BE2C (cell line): Measurements from ENCODE around the gene SENP7.

ENCODE experiments used
- DNase-seq: peaks from one replicate; pipeline ENCODE4 v3.0.0-alpha.2; 2020
- H3K27me3 ChIP-seq: fragments of 250-450 bp; sonication (Bioruptor Pico); 2 replicates; pipeline ENCODE4 v1.5.1; 2020; ENCODE audit warnings: mild to moderate bottlenecking
- H3K36me3 ChIP-seq: fragments of 250-450 bp; sonication (Bioruptor Pico); 2 replicates; pipeline ENCODE4 v1.5.1; 2020; ENCODE audit warnings: mild to moderate bottlenecking
- H3K4me1 ChIP-seq: fragments of 250-450 bp; sonication (Bioruptor Pico); 2 replicates; pipeline ENCODE4 v1.5.1; 2020
- H3K4me3 ChIP-seq: 2 replicates; pipeline ENCODE4 v1.5.1; 2011; ENCODE audit warnings: low read depth, low read length
- H3K9me3 ChIP-seq: fragments of 250-450 bp; sonication (Bioruptor Pico); 2 replicates; pipeline ENCODE4 v1.5.1; 2020
- CTCF ChIP-seq: IDR thresholded peaks from 2 replicates; pipeline ENCODE4 v1.5.1; 2012; ENCODE audit warnings: mild to moderate bottlenecking, low read depth, low read length

SENP7 gene

GRCh38 chr3:101377796-101378195 lies 135.2 kb downstream of the SENP7 start:
- no peaks in the 10 kb centered on the region for H3K36me3 ChIP-seq

GRCh38 chr3:101377209-101377608 lies 135.8 kb downstream of the SENP7 start:
- H3K27me3 ChIP-seq: no peaks in the 10 kb centered on the region
- no peaks in the 10 kb centered on the region for H3K9me3 ChIP-seq
- no peak overlapping the region for H3K4me3 ChIP-seq
- H3K36me3 ChIP-seq: no peaks in the 10 kb centered on the region
- no peak for TF ChIP-seq CTCF
- DNase-seq: no peak
- H3K4me1 ChIP-seq: no peaks in the 10 kb centered on the region

More at GRCh38 chr3:101377796-101378195, 135.2 kb downstream of the SENP7 start:
- TF ChIP-seq CTCF: no peak
- no peaks in the 10 kb centered on the region for H3K9me3 ChIP-seq
- H3K4me3 ChIP-seq: no peak overlapping the region
- no peak for DNase-seq
- no peaks in the 10 kb centered on the region for H3K27me3 ChIP-seq
- H3K4me1 ChIP-seq: no peaks in the 10 kb centered on the region

- H3K36me3 ChIP-seq: no peaks in the 10 kb centered on the region
- no peak for DNase-seq
- H3K4me1 ChIP-seq: no peaks in the 10 kb centered on the region
- H3K27me3 ChIP-seq: no peaks in the 10 kb centered on the region
- no peak for TF ChIP-seq CTCF
- no peak overlapping the region for H3K4me3 ChIP-seq
- no peaks in the 10 kb centered on the region for H3K9me3 ChIP-seq
Measured at GRCh38 chr3:101375586-101375985, 137.4 kb downstream of the SENP7 start.

- H3K36me3 ChIP-seq: no peaks in the 10 kb centered on the region
- H3K4me1 ChIP-seq: no peaks in the 10 kb centered on the region
- no peak for DNase-seq
- H3K9me3 ChIP-seq: no peaks in the 10 kb centered on the region
- TF ChIP-seq CTCF: no peak
- no peaks in the 10 kb centered on the region for H3K27me3 ChIP-seq
- no peak overlapping the region for H3K4me3 ChIP-seq
Measured at GRCh38 chr3:101362406-101362805, 150.6 kb downstream of the SENP7 start.

- Histone ChIP-seq H3K4me1 (no peaks in the 10 kb centered on the region), H3K9me3 (no peaks in the 10 kb centered on the region), H3K4me3 (no peak overlapping the region), H3K36me3 (no peaks in the 10 kb centered on the region), H3K27me3 (no peaks in the 10 kb centered on the region)
- TF ChIP-seq CTCF: no peak
- no peak for DNase-seq
Measured at GRCh38 chr3:101351829-101352228, 161.2 kb downstream of the SENP7 start.

- H3K4me1 ChIP-seq: no peaks in the 10 kb centered on the region
- H3K27me3 ChIP-seq: no peaks in the 10 kb centered on the region
- H3K4me3 ChIP-seq: no peak overlapping the region
- DNase-seq: no peak
- H3K36me3 ChIP-seq: no peaks in the 10 kb centered on the region
- no peaks in the 10 kb centered on the region for H3K9me3 ChIP-seq
- no peak for TF ChIP-seq CTCF
Measured at GRCh38 chr3:101340591-101340990, 172.4 kb downstream of the SENP7 start.
